GM20431 (cell line): ENCODE results near the gene FKBP4.
"Not testable (repeated sequence)": the region's sequence is repeated elsewhere in the genome, so short reads cannot be mapped to it uniquely, and the experiment has no call there.

Experiments used
- in situ Hi-C: fragments of 300-500 bp; cut with MseI, MboI; formaldehyde crosslinking; loops from one replicate; pipeline ENCODE4 v1.15.0; 2020; ENCODE audit warnings: low sequenced_read_pairs; ENCODE audit not compliant: unreplicated experiment

FKBP4 gene, protein sequence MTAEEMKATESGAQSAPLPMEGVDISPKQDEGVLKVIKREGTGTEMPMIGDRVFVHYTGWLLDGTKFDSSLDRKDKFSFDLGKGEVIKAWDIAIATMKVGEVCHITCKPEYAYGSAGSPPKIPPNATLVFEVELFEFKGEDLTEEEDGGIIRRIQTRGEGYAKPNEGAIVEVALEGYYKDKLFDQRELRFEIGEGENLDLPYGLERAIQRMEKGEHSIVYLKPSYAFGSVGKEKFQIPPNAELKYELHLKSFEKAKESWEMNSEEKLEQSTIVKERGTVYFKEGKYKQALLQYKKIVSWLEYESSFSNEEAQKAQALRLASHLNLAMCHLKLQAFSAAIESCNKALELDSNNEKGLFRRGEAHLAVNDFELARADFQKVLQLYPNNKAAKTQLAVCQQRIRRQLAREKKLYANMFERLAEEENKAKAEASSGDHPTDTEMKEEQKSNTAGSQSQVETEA

DNA sequence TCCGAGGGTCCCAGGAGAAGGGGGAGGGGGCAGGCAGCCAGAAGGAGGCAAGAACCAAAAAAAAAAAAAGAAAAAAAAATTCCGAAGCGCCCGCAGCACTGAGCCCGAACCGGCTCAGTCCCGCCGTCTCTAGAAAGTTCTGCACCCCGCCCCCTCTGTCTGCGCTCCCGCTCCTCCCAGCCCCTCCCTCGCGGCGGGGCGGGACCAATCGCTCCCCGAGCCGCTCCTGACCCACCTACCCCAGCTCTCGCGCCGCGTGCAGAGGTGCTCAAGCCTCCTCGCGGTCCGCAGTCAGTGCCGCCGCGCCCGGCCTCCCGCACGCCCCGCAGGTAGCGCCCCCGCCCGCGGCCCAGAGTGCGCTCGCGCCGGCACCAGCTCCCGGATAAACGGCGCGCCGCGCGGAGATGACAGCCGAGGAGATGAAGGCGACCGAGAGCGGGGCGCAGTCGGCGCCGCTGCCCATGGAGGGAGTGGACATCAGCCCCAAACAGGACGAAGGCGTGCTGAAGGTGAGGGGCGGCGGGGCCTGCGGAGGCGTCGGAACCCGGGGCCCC lies at the start of gene FKBP4:
Gene FKBP4, plus strand, starts transcription at position 235 of the 554 bp plus-strand sequence. Its CDS starts 170 bp downstream, at position 405.
- in situ Hi-C loops, result no loop called here

DNA sequence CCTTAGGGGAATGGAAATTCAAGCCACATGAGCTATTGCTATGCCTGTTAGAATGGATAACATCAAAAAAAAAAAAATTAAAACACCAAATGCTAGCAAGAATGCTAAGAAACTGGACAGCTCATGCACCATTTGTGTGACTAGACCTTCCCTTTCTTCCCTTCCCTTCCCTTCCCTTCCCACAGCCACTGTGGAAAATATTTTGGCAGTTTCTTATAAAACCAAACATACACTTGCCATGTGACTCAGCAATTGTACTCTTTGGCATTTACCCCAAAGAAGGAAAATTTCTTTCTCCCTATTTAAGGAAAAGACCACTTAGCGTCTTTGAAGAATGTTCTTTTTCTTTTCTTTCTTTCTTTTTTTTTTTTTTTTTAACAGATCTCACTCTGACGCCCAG lies 49.1 kb upstream of the FKBP4 start:
- in situ Hi-C loops, result no loop called here

DNA sequence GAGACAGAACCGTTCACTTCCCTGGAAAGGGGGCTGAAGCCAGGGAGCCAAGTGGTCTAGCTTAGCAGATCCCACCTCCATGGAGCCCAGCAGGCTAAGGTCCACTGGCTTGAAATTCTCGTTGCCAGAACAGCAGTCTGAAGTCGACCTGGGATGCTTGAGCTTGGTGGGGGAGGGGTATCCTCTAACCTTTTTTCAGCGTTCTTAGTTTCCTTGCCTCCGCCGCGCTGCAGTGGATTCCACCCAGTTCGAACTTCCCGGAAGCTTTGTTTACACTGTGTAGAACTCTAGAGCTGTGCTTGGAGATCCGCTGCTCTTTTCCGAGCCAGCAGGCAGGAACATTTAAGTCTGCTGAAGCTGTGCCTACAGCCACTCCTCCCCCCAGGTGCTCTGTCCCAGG lies 45.2 kb upstream of the FKBP4 start:
- in situ Hi-C loops, result no loop called here

DNA sequence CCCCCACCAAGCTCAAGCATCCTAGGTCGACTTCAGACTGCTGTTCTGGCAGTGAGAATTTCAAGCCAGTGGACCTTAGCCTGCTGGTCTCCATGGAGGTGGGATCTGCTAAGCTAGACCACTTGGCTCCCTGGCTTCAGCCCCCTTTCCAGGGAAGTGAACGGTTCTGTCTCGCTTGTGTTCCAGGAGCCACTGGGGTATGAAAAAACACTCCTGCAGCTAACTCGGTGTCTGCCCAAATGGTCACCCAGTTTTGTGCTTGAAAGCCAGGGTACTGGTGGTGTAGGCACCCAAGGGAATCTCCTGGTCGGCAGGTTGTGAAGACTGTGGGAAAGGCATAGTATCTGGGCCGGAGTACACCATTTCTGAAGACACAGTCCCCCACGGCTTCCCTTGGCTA lies 44.6 kb upstream of the FKBP4 start:
- in situ Hi-C loops, result no loop called here

DNA sequence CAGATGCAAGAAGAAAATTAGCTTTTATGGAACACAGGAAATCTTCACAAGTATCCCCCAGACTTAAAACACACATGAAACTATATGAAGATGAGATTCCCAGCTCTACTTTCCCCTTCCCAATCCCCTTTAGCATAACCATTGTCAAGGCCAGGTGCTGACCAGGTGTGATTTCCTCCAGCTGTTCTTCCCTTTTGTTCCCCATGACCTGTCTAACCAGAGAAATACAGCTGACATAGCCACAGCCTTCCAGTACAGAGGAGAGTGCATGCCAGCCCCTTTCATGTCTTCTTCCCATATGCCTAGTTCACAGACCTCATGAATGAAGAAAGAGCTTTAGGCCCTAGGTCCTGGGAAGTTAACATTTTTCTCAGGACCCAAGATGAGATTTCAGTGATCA lies 43.5 kb upstream of the FKBP4 start:
- in situ Hi-C loops, result no loop called here

DNA sequence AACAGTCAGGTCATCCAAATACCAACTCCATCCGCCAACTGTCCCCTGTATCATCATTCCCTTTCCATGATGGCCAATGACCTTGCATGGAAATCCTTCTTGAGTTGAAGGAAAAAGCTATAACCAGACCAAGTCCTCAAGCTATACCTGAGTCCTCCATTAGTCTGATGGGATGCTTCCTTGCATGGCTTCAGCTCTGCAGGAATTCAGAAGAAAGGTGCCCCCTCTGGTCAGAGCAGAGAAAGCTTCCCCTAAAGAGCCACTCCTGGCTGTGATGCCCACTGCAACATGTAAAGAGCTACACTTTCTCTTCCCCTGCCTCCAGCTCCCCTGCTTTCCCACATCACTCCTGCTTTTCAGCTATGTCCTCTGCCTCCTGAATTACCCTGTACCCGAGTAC lies 43.1 kb upstream of the FKBP4 start:
- in situ Hi-C loops, result no loop called here

DNA sequence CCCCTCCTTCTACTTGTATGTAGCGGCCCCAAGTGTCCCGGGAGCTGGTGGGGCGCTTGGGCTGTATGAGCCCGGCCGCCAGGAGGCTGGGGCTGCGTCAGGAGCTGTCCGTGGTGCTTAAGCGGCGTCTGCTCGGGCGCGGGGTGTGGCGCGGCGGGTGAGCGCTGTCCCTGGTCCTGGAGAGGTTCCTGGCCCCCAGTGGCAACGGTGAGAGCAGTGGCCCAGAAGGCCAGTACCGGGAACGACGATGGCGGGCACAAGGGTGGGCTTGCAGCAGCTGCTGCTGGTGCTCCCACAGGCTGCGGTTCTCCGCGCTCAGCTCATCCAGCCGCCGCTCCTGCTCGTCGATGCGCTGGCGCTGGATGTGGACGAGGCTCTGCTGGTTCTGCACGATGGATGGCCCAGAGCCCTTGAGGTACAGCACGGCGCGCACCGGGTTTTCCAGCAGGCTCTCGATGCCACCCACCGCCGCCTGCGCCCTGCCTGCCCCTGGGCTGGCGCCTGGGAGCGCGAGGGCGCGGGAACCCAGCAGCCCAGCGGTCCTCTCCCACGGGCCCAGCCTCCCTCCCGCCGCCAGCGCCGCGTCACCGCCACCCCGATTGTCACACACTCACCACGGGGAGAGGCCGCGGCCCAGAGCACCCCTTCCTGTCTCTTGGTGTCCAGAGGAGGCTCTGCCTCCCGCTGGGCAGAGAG lies 41.9 kb upstream of the FKBP4 start:
- in situ Hi-C loops, result no loop called here

DNA sequence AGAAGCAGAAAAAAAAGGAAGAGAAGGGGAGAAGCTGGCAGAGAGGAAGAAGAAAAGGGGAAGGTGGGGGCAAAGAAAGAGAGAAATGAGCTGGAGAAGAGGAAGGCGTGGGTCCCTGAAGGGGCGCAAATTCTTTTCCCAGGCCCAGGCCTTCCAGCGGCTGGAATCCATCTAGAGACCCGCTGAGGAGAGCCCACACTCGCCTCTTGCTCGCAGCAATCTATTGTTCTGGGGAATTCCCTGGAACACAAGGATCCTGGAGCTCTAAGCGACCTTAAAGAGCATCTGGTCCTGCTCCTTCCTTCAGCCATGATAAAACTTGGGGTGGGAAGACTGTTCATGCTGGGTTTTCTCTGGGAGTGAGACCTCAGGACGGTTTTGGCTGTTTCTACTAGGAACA lies 41.2 kb upstream of the FKBP4 start:
- in situ Hi-C loops, result no loop called here

DNA sequence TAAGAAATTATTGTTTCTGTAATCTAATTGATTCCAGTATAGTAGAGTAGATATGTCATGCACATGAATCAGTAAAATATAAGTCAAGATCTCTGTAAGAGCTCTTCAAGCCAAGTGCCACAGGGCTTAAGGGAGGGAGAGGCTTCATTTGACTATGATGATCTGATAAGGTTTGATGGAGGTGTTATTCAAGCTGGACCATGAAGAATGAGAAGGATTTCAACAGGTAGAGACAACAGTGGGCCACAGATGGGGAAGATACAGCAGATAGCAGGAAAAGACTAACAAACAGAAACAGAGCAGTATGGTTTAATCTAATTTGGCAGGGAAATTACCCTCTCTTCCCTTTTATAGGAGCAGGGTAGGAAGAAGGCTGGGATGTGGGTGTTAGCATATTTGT lies 40.6 kb upstream of the FKBP4 start:
- in situ Hi-C loops, result no loop called here

DNA sequence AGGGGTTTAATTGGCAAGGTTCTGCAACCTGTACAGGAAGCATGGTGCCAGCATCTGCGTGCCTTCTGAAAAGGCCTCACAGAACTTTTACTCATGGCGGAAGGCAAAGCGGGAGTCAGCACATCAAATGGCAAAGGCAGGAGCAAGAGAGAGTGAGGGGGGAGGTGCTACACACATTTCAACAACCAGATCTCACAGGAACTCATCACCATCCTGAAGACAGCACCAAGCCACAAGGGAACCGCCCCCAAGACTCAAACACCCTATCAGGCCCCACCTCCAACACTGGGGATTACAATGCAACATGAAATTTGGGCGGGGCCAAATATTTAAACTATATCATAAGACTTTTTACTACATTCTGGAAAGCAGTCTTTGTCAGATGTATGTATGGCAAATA lies 38.0 kb upstream of the FKBP4 start:
- in situ Hi-C loops, result no loop called here

DNA sequence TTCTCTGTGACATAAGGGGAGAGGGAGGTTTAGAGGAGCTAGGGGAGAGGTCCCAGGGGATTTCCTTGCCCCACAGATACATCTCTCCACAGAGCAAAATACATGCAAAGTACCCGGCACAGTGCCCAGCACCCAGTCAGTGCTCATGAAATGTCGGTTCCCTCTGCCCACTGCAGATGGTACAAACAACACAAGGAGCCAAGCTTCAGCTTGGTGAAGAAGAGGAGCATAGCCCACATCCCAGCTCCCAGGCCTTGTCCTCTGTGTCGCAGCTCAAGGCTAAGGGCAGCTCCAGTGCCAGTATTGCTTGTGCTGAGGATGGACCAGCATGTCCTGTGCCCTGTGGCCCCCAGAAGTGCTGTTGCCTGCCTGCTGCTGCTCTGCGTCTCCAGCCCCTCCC lies 35.0 kb upstream of the FKBP4 start:
- in situ Hi-C loops, result no loop called here

DNA sequence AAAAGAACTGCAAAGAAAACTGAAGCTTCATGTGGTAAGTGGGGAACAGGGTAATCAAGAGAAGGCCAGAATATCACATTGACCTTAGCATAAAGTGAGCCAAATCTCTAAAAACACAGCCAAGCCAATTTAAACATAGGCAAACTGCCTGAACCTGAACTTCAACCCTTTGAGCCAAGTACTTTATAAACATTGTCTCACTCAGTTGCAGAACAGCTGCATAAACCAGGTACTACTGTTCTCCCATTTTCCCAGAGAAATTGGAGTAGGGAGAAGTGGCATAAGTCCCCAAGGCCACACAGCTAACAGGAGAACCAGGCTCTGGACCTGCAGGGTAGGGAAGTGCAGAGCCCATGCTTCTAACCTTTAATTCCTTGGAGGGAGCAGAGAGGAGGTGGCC lies 30.4 kb upstream of the FKBP4 start:
- in situ Hi-C loops, result no loop called here

DNA sequence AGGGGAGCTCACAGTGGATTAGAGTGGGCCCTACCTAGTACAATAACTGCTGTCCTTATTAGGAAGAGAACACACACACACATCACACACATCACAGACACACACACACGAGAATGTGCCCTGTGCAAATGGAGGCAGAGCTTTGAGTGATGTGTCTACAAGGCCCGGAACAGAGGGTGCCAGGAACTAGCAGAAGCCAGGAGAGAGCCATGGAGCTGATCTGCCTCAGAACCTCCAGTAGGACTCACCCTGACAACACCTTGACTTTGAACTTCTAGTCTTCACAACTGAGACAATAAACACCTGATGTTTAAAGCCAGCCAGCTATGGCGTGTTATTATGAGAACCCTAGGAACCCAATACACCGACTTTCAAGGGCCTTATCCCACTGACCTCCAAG lies 29.7 kb upstream of the FKBP4 start:
- in situ Hi-C loops, result no loop called here

DNA sequence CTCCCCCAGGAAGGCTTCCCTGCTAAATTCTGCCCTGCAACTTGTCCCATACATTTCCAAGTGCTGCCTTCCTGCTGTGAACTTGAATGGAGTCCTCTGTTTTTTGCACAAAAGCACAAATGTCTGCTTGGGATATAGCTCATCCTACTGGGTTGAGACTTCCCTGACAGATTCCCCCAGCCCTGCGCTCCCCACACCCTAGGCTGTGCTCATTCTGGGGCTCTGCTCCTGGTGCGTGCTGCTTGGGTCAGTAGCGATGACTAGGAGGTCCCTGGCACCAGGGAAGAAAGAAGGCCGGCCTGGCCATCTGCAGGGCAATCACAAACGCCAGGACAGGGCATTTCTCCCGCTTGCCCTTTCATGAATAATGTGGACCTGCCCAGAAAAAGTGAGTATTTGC lies 29.2 kb upstream of the FKBP4 start:
- in situ Hi-C loops, result no loop called here

DNA sequence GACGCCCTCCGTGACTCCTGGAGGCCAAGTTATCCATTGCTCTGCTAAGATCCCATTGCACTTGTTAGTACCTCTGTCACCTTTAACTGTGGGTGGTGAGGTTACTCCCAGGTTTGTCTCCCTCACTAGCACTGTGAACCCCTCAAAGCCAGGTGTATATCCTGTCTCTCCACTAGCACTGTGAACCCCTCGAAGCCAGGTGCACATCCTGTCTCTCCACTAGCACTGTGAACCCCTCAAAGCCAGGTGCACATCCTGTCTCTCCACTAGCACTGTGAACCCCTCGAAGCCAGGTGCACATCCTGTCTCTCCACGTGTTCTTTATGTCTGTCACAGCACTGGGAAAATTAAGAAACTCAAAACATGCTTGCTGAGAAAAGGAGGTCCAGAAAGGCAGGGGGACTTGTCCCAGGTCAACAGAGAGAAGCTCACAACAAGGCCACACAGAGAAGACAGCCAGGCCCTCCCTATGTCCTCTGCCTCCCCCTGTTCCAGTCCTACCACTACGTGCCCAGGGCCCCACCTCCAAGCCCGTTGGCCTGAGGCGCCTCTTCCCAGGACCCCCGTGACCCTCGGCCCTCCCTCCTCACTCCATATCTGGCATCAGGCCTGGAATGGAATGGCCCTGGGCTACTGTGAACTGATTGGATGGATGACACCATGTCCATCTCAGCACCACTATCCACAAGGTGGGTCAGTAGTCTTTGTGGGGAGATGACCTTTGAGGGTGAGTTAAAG lies 26.4 kb upstream of the FKBP4 start:
- in situ Hi-C loops, result no loop called here

DNA sequence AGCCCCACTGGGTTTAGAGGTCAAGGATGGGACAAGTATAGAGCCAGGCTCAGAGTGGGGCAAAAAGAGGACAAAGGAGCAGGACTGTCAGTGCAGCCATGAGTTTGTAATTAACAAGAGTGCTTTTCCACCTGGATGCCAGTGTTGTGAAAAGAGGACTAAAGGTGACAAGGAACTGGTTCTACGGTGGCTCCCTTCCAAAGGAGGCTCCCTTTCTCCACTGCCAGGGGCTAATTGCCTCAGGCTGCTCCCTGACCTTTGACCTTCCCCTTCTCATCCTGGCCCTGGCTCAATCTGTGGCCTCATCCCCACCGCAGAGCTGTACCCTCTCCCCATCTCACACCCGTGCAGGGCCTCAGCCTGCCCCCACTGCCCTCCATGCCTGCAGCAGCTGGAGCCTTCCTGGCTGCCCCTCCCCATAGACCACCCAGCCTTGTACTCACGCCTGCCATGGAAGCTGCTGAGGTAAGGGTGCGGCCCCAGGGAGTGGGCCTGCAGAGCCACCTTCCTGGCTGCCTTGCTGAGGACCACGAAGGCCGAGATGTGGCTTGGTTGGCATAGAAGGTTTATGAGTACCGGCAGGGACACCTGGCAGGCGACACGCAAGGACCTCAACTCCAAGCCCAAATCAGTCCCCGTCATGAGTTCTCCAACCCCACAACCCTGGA lies 24.8 kb upstream of the FKBP4 start:
- in situ Hi-C loops, result no loop called here

DNA sequence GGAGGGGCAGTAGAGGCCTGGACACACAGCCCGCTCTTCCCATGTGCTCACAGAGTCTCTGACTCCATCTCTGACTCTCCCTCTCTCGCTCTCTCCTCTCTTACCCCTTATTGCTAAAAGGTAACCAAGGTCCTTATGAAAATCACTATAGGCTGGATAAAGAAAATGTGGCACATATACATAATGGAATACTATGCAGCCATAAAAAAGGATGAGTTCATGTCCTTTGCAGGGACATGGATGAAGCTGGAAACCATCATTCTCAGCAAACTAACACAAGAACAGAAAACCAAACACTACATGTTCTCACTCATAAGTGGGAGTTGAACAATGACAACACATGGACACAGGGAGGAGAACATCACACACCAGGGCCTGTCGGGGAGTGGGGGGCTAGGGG lies 24.2 kb upstream of the FKBP4 start:
- in situ Hi-C loops, result not testable (repeated sequence)

DNA sequence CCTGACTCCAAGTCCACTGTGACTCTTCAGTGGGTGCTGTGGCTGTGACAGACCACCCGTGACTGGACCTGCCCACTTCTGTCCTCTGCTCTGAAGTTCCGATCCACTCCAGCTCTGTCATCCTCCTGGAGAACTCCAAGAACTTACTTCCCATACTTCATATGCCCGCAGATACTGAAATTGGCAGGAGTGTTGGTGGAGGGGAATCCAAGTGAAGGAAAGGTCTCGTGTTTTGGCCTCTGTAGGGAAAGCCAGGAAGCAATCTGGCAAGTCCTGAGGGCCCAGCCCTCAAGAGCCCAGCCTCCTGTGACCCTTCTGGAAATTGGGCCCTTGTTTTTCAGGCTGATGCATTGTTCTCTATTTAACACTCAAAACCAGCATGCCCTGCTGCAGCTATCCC lies 22.4 kb upstream of the FKBP4 start:
- in situ Hi-C loops, result no loop called here

DNA sequence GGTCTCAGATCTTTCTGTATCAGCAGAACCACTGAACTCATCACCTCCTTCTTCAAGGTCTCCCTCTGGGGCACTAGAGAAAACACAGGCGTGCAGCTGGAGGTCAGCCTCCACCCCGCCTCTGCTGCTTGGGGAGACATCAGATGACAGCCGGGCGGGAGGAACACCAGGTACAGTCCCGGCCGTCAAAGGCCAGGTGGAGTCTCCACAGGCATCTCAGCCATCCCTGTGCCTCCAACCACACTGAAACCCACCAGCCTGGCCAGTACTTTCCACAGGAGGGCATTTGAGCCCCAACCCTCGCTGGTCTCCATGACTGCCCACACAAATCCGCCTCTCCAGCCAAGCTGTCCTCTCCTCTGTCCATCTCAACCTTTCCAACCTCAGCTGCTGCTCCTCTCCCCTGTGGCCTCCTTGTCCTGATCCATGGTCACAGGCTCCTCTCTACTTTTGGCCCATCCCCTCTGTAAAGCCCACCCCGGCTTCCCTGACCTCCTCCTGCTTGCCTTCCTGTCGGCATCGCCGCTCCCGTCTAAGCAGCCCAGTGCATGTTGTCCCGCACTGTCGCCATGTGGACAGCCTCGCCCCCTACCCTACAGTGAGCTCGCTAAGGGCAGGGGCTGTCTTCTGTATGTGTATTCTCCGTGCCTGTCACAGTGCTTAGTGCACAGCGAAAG lies 21.4 kb upstream of the FKBP4 start:
- in situ Hi-C loops, result no loop called here

DNA sequence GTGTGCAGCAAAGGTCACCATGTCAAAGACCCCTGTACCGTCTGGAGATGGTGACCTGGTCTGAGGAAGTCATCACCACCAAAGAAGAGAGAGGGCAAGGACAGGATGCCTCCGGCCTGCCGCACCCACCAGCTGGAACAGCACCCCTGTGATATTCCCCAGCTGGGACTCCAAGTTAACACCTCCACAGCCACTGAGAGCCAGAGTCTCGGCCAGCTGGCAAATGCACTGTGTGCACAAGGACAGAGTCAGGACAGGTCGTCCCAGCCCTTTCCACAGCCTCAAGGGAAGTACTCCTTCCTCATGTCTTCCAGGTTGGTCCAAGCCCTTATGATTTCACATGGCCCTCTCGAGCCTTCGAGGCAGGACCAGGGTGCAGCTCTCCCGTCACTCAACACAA lies 19.3 kb upstream of the FKBP4 start:
- in situ Hi-C loops, result no loop called here
